ENCODE results near the gene OR9Q1.

Gene OR9Q1

GRCh38 chr11:58222721-58223120 is 199.0 kb downstream of the OR9Q1 start:
- in situ Hi-C loops (cut with HindIII; ENCODE audit: low pct_ligation_motif_present, low sequenced_read_pairs): no loop called here
- no peaks in the 10 kb centered on the region for H3K27me3 ChIP-seq (replicated peaks)
- no peak for DNase-seq
- H3K4me3 ChIP-seq (ENCODE audit: low read depth, low read length): no peak overlapping the region
- H3K27ac ChIP-seq: no peak overlapping the region
- H3K36me3 ChIP-seq (replicated peaks): no peaks in the 10 kb centered on the region
- TF ChIP-seq CTCF (IDR thresholded peaks at IDR 0.05; ENCODE audit: low read depth, low read length, missing control alignments): no peak

DNA sequence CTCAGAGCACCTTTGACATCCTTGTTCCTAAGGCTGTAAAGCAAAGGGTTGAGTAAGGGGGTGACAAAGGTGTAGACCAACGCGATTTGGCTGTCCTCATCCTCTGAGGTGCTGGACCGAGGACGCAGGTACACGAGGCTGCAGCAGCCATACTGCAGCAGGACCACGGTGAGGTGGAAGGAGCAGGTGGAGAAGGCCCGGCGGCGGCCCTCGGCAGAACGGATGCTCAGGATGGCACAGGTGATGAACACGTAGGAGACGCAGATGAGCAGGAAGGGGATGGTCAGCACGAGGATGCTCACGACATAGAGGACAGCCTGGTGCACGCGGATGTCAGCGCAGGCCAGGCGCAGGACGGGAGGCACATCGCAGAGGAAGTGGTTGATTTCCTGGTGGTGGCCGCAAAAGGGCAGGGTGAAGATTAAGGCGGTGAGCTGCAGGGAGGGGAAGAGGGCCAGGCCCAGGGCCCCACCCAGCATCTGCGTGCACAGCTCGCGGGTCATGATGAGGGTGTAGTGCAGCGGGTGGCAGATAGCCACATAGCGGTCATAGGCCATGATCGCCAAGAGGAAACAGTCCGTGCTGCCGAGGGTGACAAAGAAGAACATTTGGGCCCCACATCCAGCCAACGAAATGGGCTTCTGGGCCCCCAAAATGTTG is 204.4 kb downstream of the OR9Q1 start:
- no peak for TF ChIP-seq CTCF (IDR thresholded peaks at IDR 0.05; ENCODE audit: low read depth, low read length, missing control alignments)
- Histone ChIP-seq H3K36me3 (replicated peaks) (no peaks in the 10 kb centered on the region), H3K27ac (no peak overlapping the region), H3K4me3 (ENCODE audit: low read depth, low read length) (no peak overlapping the region), H3K27me3 (replicated peaks) (no peaks in the 10 kb centered on the region)
- DNase-seq: no peak
- in situ Hi-C loops (cut with HindIII; ENCODE audit: low pct_ligation_motif_present, low sequenced_read_pairs): no loop called here
